SW480 (cell line): Measurements from ENCODE around the gene XXYLT1.

Source experiments
- DNase-seq: peaks from one replicate; pipeline ENCODE4 v3.0.0-alpha.2; 2016; ENCODE audit warnings: low spot score

Gene XXYLT1

GRCh38 chr3:195184716-195185421 lies 86.1 kb downstream of the XXYLT1 start:
- no peak for DNase-seq

DNA sequence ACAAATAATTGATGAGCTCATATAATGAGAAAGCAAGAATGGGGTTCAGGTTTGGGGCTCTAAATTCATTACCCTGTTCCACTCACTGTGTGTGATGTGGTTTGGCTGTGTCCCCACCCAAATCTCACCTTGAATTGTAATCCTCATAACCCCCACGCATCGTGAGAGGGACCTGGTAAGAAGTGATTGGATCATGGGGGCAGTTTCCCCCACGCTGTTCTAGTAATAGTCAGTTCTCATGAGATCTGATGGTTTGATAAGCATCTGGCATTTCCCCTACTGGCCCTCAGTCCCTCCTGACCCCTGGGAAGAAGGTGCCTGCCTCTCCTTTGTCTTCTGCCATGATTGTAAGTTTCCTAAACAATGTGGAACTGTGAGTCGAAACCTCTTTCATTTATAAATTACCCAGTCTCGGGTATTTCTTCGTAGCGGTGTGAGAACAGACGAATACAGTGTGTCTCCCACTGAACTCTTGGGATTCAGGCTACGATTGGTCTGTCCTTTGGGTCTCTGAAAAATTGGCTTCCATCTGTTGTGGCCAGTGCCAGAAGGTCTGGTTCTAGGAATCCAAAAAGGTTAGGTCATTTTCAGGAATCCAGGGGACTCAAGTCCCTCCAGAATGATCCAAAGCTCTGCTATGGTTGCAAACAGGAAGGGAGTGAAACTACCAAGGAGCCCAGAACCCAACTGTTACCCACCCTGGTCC lies 87.7 kb downstream of the XXYLT1 start:
- DNase-seq: no peak

DNA sequence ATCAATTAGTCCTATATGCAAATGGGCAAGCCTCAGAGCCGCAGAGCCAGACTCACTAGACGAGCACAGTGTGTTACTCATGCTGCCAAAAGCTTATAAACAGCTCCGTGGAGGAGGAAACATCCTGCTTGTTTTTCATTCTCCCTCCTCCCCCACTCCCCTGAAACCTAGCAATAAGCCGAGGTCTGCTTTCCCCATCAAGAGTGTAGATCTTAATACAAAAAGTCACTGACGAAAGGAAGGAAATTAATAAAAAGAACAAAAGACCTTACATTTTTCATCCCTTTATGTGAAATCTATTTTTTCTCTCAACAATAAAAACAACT lies 88.5 kb downstream of the XXYLT1 start:
- DNase-seq: no peak

GRCh38 chr3:195181741-195182469 lies 89.1 kb downstream of the XXYLT1 start:
- no peak for DNase-seq

DNA sequence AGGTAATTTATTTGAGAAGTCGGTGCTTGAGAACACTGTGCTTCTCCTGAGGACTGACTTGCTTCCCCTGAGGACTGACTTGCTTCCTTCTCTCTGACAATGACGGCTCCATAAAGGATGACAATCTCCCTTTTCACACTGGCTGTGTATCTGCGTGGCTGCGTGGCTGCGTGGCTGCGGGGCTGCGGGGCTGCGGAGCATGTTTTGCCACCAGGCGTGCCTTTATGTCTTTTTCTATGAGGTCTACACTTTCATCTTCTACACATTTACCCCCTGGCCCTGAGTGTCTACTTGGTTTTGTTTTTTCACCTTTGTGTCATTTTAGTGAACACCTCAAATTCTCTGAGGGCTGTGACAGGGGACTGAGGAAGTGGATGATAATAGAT lies 89.9 kb downstream of the XXYLT1 start:
- no peak for DNase-seq

DNA sequence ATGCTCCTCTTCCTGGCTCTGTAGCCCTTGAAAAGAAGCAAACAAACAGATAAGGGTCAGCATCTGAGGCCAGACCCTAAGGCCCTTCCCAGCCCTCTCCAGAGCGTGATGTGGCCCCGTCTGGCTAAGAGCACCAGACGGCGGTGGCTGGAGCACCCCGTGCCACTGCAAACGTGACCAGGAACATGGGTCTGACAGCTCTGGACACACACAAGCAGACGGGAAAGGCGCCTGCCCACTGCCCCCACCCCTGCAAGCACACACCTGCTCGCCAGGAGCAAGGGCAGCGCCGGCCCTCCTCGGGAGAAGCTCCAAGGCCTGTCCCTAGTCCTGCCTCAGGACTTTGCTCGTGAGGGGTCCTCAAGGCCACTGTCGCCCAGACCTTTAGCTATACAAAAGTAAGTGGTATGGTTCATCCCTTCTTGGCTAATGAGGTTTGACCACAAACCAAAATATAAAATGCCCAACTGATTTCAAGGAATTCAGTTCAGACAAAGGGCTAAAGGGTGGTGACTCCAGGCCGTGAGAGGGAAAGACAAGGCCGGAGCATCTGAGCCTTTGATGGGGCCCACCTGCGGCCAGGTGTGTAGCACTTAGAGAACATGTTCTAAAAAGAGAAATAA lies 90.4 kb downstream of the XXYLT1 start:
- DNase-seq: no peak

DNA sequence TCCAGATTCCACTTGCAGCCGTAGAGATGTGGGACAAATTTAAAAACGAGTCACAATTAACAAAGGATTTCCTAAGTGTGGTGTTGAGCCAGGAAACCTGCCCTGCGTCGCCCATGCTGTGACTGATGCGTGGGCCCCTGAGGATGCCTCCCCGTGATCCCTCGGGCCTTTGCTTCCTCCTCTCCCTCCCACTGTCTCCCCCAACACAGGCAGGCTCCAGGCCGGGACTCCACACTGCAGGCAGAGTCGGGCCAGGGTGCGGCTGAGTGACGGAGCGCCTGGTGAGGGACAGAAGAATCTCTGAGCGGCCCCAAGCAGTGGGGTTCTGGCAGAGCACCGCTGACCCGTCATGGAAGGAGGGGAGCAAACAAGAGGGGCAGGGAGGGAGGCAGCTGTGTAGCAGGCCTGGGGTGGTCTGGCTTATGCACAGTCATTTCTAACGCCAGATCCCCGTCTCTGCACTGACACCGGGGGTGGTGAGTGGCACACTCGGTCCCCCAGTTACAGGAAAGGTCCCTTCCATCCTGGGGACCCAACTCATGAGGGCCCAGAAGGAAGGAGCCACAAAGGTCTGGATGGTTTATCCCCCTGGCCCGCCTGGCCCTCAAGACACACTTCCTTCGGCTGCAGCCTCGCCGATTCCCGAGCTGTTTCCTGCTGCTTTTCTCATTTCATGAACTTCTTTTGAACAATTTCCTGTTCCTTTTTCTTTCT lies 91.0 kb downstream of the XXYLT1 start:
- no peak for DNase-seq

- DNase-seq: peak; percentile 83
These were observed 92.6 kb downstream of the XXYLT1 start for GRCh38 chr3:195178124-195178910.

DNA sequence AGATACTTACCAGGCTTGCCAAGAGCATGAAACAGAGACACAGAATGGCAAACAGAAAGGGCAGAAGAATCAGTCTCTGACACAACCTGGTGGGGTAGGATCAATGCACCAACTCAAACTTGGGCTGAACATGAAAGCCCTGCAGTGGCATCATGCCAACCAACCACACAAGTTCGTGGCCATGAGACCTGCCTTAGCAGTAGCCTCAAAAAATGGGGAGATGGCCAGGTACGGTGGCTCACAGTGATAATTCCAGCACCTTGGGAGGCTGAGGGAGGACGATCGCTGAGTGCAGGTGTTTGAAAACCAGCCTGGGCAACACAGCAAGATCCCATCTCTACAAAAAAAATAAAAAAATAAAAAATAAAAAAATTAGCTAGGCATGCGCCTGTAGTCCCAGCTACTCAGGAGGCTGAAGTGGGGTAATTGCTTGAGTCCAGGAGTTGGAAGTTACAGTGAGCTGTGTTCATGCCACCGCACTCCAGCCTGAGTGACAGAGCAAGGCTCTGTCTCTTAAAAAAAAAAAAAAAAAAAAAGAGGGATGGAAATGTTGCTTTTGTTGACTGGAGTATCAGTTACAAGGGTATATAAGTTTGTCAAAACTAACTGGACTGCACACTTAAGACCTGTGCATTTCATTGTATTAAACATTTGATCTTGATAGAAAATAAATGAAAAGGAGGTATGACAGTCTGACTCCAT lies 93.4 kb downstream of the XXYLT1 start:
- DNase-seq: no peak

- DNase-seq: no peak
These were observed 94.2 kb downstream of the XXYLT1 start for GRCh38 chr3:195176776-195177175.

- DNase-seq: no peak
These were observed 95.3 kb downstream of the XXYLT1 start for GRCh38 chr3:195175476-195176337.

- no peak for DNase-seq
These were observed 95.9 kb downstream of the XXYLT1 start for GRCh38 chr3:195175076-195175475.

GRCh38 chr3:195173657-195174056 lies 97.3 kb downstream of the XXYLT1 start:
- DNase-seq: no peak

DNA sequence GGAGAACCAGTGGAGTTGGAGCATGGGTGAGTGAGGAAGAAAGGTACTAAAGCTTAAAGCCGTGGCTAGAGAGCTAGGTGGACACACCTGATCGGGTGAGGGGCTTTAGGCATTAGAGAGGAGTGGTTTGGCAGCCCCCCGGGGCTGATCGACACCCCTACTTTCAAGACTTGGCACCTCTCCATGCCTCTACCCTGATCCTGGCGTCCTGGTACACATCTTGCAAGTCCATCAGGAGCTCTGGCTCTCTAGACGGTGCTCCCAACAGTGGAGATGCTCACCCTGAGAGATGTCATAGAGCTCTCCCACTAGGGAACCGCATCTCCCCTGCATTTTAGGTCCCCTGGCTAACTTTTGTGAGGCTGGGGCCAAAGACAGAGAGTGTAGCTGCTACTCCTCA lies 98.1 kb downstream of the XXYLT1 start:
- DNase-seq: no peak

DNA sequence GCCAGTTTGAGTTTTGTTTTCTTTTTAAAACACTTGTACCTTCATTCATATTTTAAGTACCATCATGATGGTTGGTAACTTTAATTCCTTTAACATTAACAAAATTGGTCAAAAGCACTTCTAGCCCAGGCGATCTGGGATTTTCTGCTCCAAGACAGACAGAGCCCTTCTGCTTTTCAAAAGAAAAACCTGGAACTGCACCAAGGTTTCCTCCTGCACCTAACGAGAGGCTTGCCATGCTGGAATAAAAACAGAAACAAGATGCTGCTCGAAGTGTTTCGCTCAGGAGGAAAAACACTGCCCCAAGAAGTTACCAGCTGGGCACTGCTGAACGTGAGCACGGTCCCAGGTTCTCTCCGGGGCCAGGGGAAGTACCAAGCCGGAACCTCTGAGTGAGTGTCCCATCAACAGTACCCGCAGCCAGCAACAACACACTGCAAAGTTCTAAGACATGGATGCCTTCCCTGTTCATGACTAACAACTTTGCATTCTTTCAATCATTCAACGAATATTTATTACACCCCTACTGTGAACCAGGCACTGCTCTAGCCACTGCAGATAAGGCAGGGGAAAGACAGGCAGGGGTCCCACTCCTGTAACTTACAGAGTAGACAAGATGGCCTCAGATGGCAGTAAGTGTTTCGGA lies 98.8 kb downstream of the XXYLT1 start:
- no peak for DNase-seq

- DNase-seq: no peak
These were observed 99.7 kb downstream of the XXYLT1 start for GRCh38 chr3:195171093-195171873.

GRCh38 chr3:195170496-195170895 lies 100.5 kb downstream of the XXYLT1 start:
- DNase-seq: no peak

GRCh38 chr3:195169011-195169649 lies 101.8 kb downstream of the XXYLT1 start:
- no peak for DNase-seq
